Panc1 (cell line): ENCODE data around the gene FAF1. TPM values are rescaled to one million over a fixed set of nuclear protein-coding genes. Genes with fewer than 3 reads are reported as not detected.

Source experiments
- ATAC-seq: fragments of 200-7000 bp; cut with Tn5 transposase; 2 replicates; pipeline ENCODE4 v1.9.1; 2020; ENCODE audit warnings: mild to moderate bottlenecking, moderate library complexity
- BruUV-seq: library from RNA; stranded (reverse); fragments of 400-500 nt; replicated peaks from 2 replicates; lab custom pipeline; 2021; lab: Mats Ljungman, UMichigan
- CTCF ChIA-PET: fragments of 300-600 bp; sonication (Branson Sonifier 250); formaldehyde crosslinking; loops from one replicate; lab custom pipeline; 2022; ENCODE audit warnings: antibody characterized with exemption; lab: Charles Lee
- POLR2A ChIA-PET: fragments of 300-600 bp; sonication (Branson Sonifier 250); formaldehyde crosslinking; loops from one replicate; lab custom pipeline; 2022; ENCODE audit warnings: antibody characterized with exemption; lab: Charles Lee
- DNase-seq: peaks from one replicate; pipeline ENCODE4 v3.0.0-alpha.2; 2010; ENCODE audit warnings: low read depth, low spot score
- H3K27ac ChIP-seq: 2 replicates; pipeline ENCODE4 v1.5.1; 2011; ENCODE audit warnings: mild to moderate bottlenecking, low read length, inconsistent platforms
- H3K27me3 ChIP-seq: fragments of 200-500 bp; sonication (Bioruptor generic); 2 replicates; pipeline ENCODE4 v1.6.0; 2014; ENCODE audit warnings: low read length, inconsistent platforms; ENCODE audit not compliant: control insufficient read depth, insufficient read depth
- H3K36me3 ChIP-seq: fragments of 200-500 bp; sonication (Bioruptor generic); 2 replicates; pipeline ENCODE4 v1.5.1; 2014; ENCODE audit warnings: inconsistent platforms, mild to moderate bottlenecking, low read length, moderate library complexity; ENCODE audit not compliant: control insufficient read depth, insufficient read depth
- H3K4me1 ChIP-seq: 2 replicates; pipeline ENCODE4 v1.5.1; 2011; ENCODE audit warnings: inconsistent platforms, mild to moderate bottlenecking, low read length, moderate library complexity; ENCODE audit not compliant: control insufficient read depth, insufficient read depth
- H3K4me3 ChIP-seq, 2 experiments: 2 replicates each; pipeline ENCODE4 v1.5.1; 2011 to 2012; ENCODE audit warnings: low read depth in 2 of 2, low read length in 2 of 2, mild to moderate bottlenecking in 2 of 2, inconsistent platforms in 1 of 2, moderate library complexity in 1 of 2
- H3K9me3 ChIP-seq: fragments of 200-500 bp; sonication (Bioruptor generic); 2 replicates; pipeline ENCODE4 v1.5.1; 2014; ENCODE audit warnings: low read depth, mild to moderate bottlenecking, inconsistent platforms, low read length, moderate library complexity; ENCODE audit not compliant: control insufficient read depth, insufficient read depth
- CTCF ChIP-seq: fragments of 450-650 bp; IDR thresholded peaks from 2 replicates; pipeline ENCODE4 v1.5.1; 2017; ENCODE audit warnings: mild to moderate bottlenecking
- POLR2AphosphoS5 ChIP-seq: IDR thresholded peaks from 2 replicates; pipeline ENCODE4 v1.6.1; 2012; ENCODE audit warnings: mild to moderate bottlenecking, low read depth, low read length, moderate library complexity
- SIN3A ChIP-seq: IDR thresholded peaks from 2 replicates; pipeline ENCODE4 v1.6.1; 2012; ENCODE audit warnings: low read depth, mild to moderate bottlenecking, low read length, moderate library complexity, borderline replicate concordance; ENCODE audit not compliant: insufficient read depth
- TCF7L2 ChIP-seq: IDR thresholded peaks from 2 replicates; pipeline ENCODE4 v1.6.1; 2011; ENCODE audit warnings: mild to moderate bottlenecking, low read depth, low read length, inconsistent platforms
- in situ Hi-C: cut with HindIII; loops from 2 replicates; pipeline ENCODE4 v1.10.0; 2016; ENCODE audit warnings: low sequenced_read_pairs, low pct_unique_long_range_greater_than_20kb
- intact Hi-C: fragments of 100-400 bp; cut with micrococcal nuclease; formaldehyde crosslinking; loops from one replicate; pipeline ENCODE4 v1.10.0; 2022; ENCODE audit not compliant: unreplicated experiment
- total RNA-seq: library from RNA; stranded (reverse); gene quantifications from one replicate; pipeline ENCODE4 v1.2.1, GENCODE V29; 2021; ENCODE audit not compliant: unreplicated experiment
- TF ChIP-seq, protein P1 (sequence below), 2 experiments: IDR thresholded peaks; 2 replicates each; pipeline ENCODE4 v1.6.1; 2011 to 2012; ENCODE audit warnings: low read depth in 2 of 2, control low read depth in 1 of 2, low read length in 1 of 2, mild to moderate bottlenecking in 1 of 2, moderate library complexity in 1 of 2; ENCODE audit not compliant: insufficient read depth in 1 of 2

The FAF1 gene
- total RNA-seq, 1 experiment from 2014 or later = 101 TPM

- TF ChIP-seq, protein P1, sequence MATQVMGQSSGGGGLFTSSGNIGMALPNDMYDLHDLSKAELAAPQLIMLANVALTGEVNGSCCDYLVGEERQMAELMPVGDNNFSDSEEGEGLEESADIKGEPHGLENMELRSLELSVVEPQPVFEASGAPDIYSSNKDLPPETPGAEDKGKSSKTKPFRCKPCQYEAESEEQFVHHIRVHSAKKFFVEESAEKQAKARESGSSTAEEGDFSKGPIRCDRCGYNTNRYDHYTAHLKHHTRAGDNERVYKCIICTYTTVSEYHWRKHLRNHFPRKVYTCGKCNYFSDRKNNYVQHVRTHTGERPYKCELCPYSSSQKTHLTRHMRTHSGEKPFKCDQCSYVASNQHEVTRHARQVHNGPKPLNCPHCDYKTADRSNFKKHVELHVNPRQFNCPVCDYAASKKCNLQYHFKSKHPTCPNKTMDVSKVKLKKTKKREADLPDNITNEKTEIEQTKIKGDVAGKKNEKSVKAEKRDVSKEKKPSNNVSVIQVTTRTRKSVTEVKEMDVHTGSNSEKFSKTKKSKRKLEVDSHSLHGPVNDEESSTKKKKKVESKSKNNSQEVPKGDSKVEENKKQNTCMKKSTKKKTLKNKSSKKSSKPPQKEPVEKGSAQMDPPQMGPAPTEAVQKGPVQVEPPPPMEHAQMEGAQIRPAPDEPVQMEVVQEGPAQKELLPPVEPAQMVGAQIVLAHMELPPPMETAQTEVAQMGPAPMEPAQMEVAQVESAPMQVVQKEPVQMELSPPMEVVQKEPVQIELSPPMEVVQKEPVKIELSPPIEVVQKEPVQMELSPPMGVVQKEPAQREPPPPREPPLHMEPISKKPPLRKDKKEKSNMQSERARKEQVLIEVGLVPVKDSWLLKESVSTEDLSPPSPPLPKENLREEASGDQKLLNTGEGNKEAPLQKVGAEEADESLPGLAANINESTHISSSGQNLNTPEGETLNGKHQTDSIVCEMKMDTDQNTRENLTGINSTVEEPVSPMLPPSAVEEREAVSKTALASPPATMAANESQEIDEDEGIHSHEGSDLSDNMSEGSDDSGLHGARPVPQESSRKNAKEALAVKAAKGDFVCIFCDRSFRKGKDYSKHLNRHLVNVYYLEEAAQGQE (IDR thresholded peaks at IDR 0.05; ENCODE audit: insufficient read depth in 1 of 2, low read depth in 2 of 2, low read length in 1 of 2) = no peak
- TF ChIP-seq CTCF (no peak), SIN3A (no peak), TCF7L2 (no peak), POLR2AphosphoS5 (no peak)
- ATAC-seq (no peak), DNase-seq (no peak)
- H3K27me3 ChIP-seq = no peaks in the 10 kb centered on the region
- intact Hi-C loops (no loop called here), in situ Hi-C loops (no loop called here)
- no peaks in the 10 kb centered on the region for H3K4me1 ChIP-seq
- no TSS peak for BruUV-seq
- ChIA-PET CTCF (no interaction called here), POLR2A (no interaction called here)
- no peak overlapping the region for H3K4me3 ChIP-seq
- H3K27ac ChIP-seq = no peak overlapping the region
- no peaks in the 10 kb centered on the region for H3K9me3 ChIP-seq
- no peaks in the 10 kb centered on the region for H3K36me3 ChIP-seq
Measured at GRCh38 chr1:50921029-50921428, 39.0 kb downstream of the FAF1 start.

- Histone ChIP-seq H3K4me3 (no peak overlapping the region), H3K27ac (no peak overlapping the region), H3K36me3 (no peaks in the 10 kb centered on the region), H3K4me1 (no peaks in the 10 kb centered on the region), H3K9me3 (no peaks in the 10 kb centered on the region), H3K27me3 (no peaks in the 10 kb centered on the region)
- BruUV-seq = no TSS peak
- no peak for DNase-seq
- in situ Hi-C loops = no loop called here
- TF ChIP-seq POLR2AphosphoS5 (no peak), SIN3A (no peak), CTCF (no peak), TCF7L2 (no peak)
- TF ChIP-seq, protein P1 (IDR thresholded peaks at IDR 0.05; ENCODE audit: insufficient read depth in 1 of 2, low read depth in 2 of 2, low read length in 1 of 2) = no peak
- intact Hi-C loops = no loop called here
- ATAC-seq = no peak
- ChIA-PET CTCF (no interaction called here), POLR2A (no interaction called here)
Measured at GRCh38 chr1:50920409-50920808, 39.7 kb downstream of the FAF1 start.
